ENCODE measurements around the gene CHGA. TPM values are rescaled to one million over a fixed set of nuclear protein-coding genes. Genes with fewer than 3 reads are reported as not detected.

The CHGA gene
- total RNA-seq, 1 donor from 2014 or later: not detected

- H3K4me3 Mint-ChIP-seq: no peak overlapping the region
- no peak for DNase-seq (ENCODE audit: low spot score)
- H3K4me1 Mint-ChIP-seq (ENCODE audit: low read depth): no peaks in the 10 kb centered on the region
- H3K9me3 Mint-ChIP-seq: no peaks in the 10 kb centered on the region
- H3K27ac Mint-ChIP-seq: no peak overlapping the region
- intact Hi-C loops (cut with micrococcal nuclease): no loop called here
- H3K36me3 Mint-ChIP-seq (ENCODE audit: low read depth): no peaks in the 10 kb centered on the region
- peaks cover under 1% of the 10 kb centered on the region for H3K27me3 Mint-ChIP-seq (ENCODE audit: insufficient read depth)
These were observed 6.2 kb downstream of the CHGA start for GRCh38 chr14:92928961-92929688.

- DNase-seq (ENCODE audit: low spot score): no peak
- Mint-ChIP-seq H3K27ac (no peak overlapping the region), H3K36me3 (ENCODE audit: low read depth) (no peaks in the 10 kb centered on the region), H3K27me3 (ENCODE audit: insufficient read depth) (no peaks in the 10 kb centered on the region), H3K4me3 (no peak overlapping the region), H3K9me3 (no peaks in the 10 kb centered on the region), H3K4me1 (ENCODE audit: low read depth) (no peaks in the 10 kb centered on the region)
- intact Hi-C loops (cut with micrococcal nuclease): no loop called here
These were observed 7.0 kb downstream of the CHGA start for GRCh38 chr14:92929689-92930608.

GRCh38 chr14:92930737-92931602, 8.0 kb downstream of the CHGA start:
- intact Hi-C loops (cut with micrococcal nuclease): no loop called here

GRCh38 chr14:92931681-92932447, 8.9 kb downstream of the CHGA start:
- Mint-ChIP-seq H3K9me3 (no peaks in the 10 kb centered on the region), H3K27ac (no peak overlapping the region), H3K27me3 (ENCODE audit: insufficient read depth) (no peaks in the 10 kb centered on the region), H3K4me3 (no peak overlapping the region), H3K4me1 (ENCODE audit: low read depth) (no peaks in the 10 kb centered on the region), H3K36me3 (ENCODE audit: low read depth) (no peaks in the 10 kb centered on the region)
- no peak for DNase-seq (ENCODE audit: low spot score)
- intact Hi-C loops (cut with micrococcal nuclease): no loop called here

More at GRCh38 chr14:92930737-92931602, 8.0 kb downstream of the CHGA start:
- Mint-ChIP-seq H3K36me3 (ENCODE audit: low read depth) (no peaks in the 10 kb centered on the region), H3K27me3 (ENCODE audit: insufficient read depth) (no peaks in the 10 kb centered on the region), H3K4me3 (no peak overlapping the region), H3K27ac (no peak overlapping the region), H3K9me3 (no peaks in the 10 kb centered on the region), H3K4me1 (ENCODE audit: low read depth) (no peaks in the 10 kb centered on the region)
- no peak for DNase-seq (ENCODE audit: low spot score)

- Mint-ChIP-seq H3K27me3 (ENCODE audit: insufficient read depth) (no peaks in the 10 kb centered on the region), H3K36me3 (ENCODE audit: low read depth) (no peaks in the 10 kb centered on the region), H3K4me1 (ENCODE audit: low read depth) (no peaks in the 10 kb centered on the region), H3K9me3 (no peaks in the 10 kb centered on the region), H3K27ac (no peak overlapping the region), H3K4me3 (no peak overlapping the region)
- intact Hi-C loops (cut with micrococcal nuclease): no loop called here
- DNase-seq (ENCODE audit: low spot score): no peak
These were observed 9.8 kb downstream of the CHGA start for GRCh38 chr14:92932448-92933395.

GRCh38 chr14:92933481-92933880, 10.5 kb downstream of the CHGA start:
- Mint-ChIP-seq H3K36me3 (ENCODE audit: low read depth) (no peaks in the 10 kb centered on the region), H3K27ac (no peak overlapping the region), H3K27me3 (ENCODE audit: insufficient read depth) (no peaks in the 10 kb centered on the region), H3K4me1 (ENCODE audit: low read depth) (no peaks in the 10 kb centered on the region), H3K4me3 (no peak overlapping the region), H3K9me3 (no peaks in the 10 kb centered on the region)
- intact Hi-C loops (cut with micrococcal nuclease): no loop called here
- DNase-seq (ENCODE audit: low spot score): no peak

- DNase-seq (ENCODE audit: low spot score): no peak
- no peaks in the 10 kb centered on the region for H3K36me3 Mint-ChIP-seq (ENCODE audit: low read depth)
- H3K4me3 Mint-ChIP-seq: no peak overlapping the region
- H3K4me1 Mint-ChIP-seq (ENCODE audit: low read depth): no peaks in the 10 kb centered on the region
- intact Hi-C loops (cut with micrococcal nuclease): no loop called here
- H3K27me3 Mint-ChIP-seq (ENCODE audit: insufficient read depth): no peaks in the 10 kb centered on the region
- H3K27ac Mint-ChIP-seq: no peak overlapping the region
- H3K9me3 Mint-ChIP-seq: no peaks in the 10 kb centered on the region
These were observed 11.5 kb downstream of the CHGA start for GRCh38 chr14:92934196-92935085.

GRCh38 chr14:92935446-92935845, 12.5 kb downstream of the CHGA start:
- intact Hi-C loops (cut with micrococcal nuclease): no loop called here
- Mint-ChIP-seq H3K9me3 (no peaks in the 10 kb centered on the region), H3K27ac (no peak overlapping the region), H3K4me1 (ENCODE audit: low read depth) (no peaks in the 10 kb centered on the region), H3K36me3 (ENCODE audit: low read depth) (no peaks in the 10 kb centered on the region), H3K27me3 (ENCODE audit: insufficient read depth) (no peaks in the 10 kb centered on the region), H3K4me3 (no peak overlapping the region)
- no peak for DNase-seq (ENCODE audit: low spot score)

- intact Hi-C loops (cut with micrococcal nuclease): no loop called here
- Mint-ChIP-seq H3K9me3 (no peaks in the 10 kb centered on the region), H3K36me3 (ENCODE audit: low read depth) (no peaks in the 10 kb centered on the region), H3K27me3 (ENCODE audit: insufficient read depth) (no peaks in the 10 kb centered on the region), H3K4me1 (ENCODE audit: low read depth) (no peaks in the 10 kb centered on the region), H3K27ac (no peak overlapping the region), H3K4me3 (no peak overlapping the region)
- no peak for DNase-seq (ENCODE audit: low spot score)
These were observed 13.1 kb downstream of the CHGA start for GRCh38 chr14:92936085-92936484.

GRCh38 chr14:92937051-92937937, 14.3 kb downstream of the CHGA start:
- no peak overlapping the region for H3K27ac Mint-ChIP-seq
- DNase-seq (ENCODE audit: low spot score): no peak
- intact Hi-C loops (cut with micrococcal nuclease): no loop called here
- H3K36me3 Mint-ChIP-seq (ENCODE audit: low read depth): no peaks in the 10 kb centered on the region
- H3K4me1 Mint-ChIP-seq (ENCODE audit: low read depth): no peaks in the 10 kb centered on the region
- no peaks in the 10 kb centered on the region for H3K27me3 Mint-ChIP-seq (ENCODE audit: insufficient read depth)
- no peak overlapping the region for H3K4me3 Mint-ChIP-seq
- no peaks in the 10 kb centered on the region for H3K9me3 Mint-ChIP-seq

Data from activated T-helper 1 cell treated with anti-CD3 and anti-CD28 coated beads, Interleukin-12 subunit alpha, Interleukin-12 subunit beta, Interleukin-2, Interleukin-4 antibody, amounts not matched to agents 30 ng/mL and 10 ng/mL and 1 ng/mL, durations not matched to agents 14 hours and 24 hours and 36 hours (primary cell).